ENCODE results near the gene RSL24D1.

- TF ChIP-seq CTCF (IDR thresholded peaks at IDR 0.05; ENCODE audit: poor library complexity), result no peak
- TF ChIP-seq EZH2 (IDR thresholded peaks at IDR 0.05; ENCODE audit: borderline replicate concordance), result no peak
- no peak for TF ChIP-seq EZH2phosphoT487 (IDR thresholded peaks at IDR 0.05; ENCODE audit: low read depth, severe bottlenecking, unreplicated experiment)
Observed at GRCh38 chr15:55197719-55198118, 978 bp upstream of the RSL24D1 start.
